Astrocyte (in vitro differentiated cells and primary cell): ENCODE results near the gene UBA52. TPM values are rescaled to one million over a fixed set of nuclear protein-coding genes. Genes with fewer than 3 reads are reported as not detected.

Source experiments
- DNase-seq: peaks from one replicate; pipeline ENCODE4 v3.0.0-alpha.2; 2010; ENCODE audit warnings: low read depth
- FAIRE-seq: peaks from 2 replicates; lab custom pipeline; 2011; peaks lifted over from hg19 to GRCh38; lab: Jason Lieb, UNC
- H2AFZ ChIP-seq: 2 replicates; pipeline ENCODE4 v1.6.0; 2012; ENCODE audit warnings: low read depth, low read length, inconsistent platforms
- H3K27ac ChIP-seq: 2 replicates; pipeline ENCODE4 v1.5.1; 2011; ENCODE audit warnings: low read depth, low read length, inconsistent platforms
- H3K27me3 ChIP-seq: 2 replicates; pipeline ENCODE4 v1.6.0; 2011; ENCODE audit warnings: low read length, inconsistent platforms; ENCODE audit not compliant: insufficient read depth
- H3K36me3 ChIP-seq: 2 replicates; pipeline ENCODE4 v1.5.1; 2011; ENCODE audit warnings: low read length, inconsistent platforms; ENCODE audit not compliant: insufficient read depth
- H3K4me1 ChIP-seq: 2 replicates; pipeline ENCODE4 v1.5.1; 2011; ENCODE audit warnings: low read length, inconsistent platforms; ENCODE audit not compliant: insufficient read depth
- H3K4me2 ChIP-seq: 2 replicates; pipeline ENCODE4 v1.6.0; 2012; ENCODE audit warnings: low read length, inconsistent platforms
- H3K4me3 ChIP-seq: 2 replicates; pipeline ENCODE4 v1.5.1; 2011; ENCODE audit warnings: low read depth, mild to moderate bottlenecking, low read length, inconsistent platforms; ENCODE audit not compliant: insufficient read depth
- H3K79me2 ChIP-seq: 2 replicates; pipeline ENCODE4 v1.6.0; 2012; ENCODE audit warnings: mild to moderate bottlenecking, low read length, inconsistent platforms; ENCODE audit not compliant: insufficient read depth
- H3K9ac ChIP-seq: 2 replicates; pipeline ENCODE4 v1.6.0; 2012; ENCODE audit warnings: mild to moderate bottlenecking, low read length, inconsistent platforms
- H3K9me3 ChIP-seq: 2 replicates; pipeline ENCODE4 v1.5.1; 2012; ENCODE audit warnings: low read depth, mild to moderate bottlenecking, low read length, inconsistent platforms; ENCODE audit not compliant: insufficient read depth
- H4K20me1 ChIP-seq: 2 replicates; pipeline ENCODE4 v1.6.0; 2012; ENCODE audit warnings: low read length, inconsistent platforms; ENCODE audit not compliant: insufficient read depth
- H3K27ac Mint-ChIP-seq: one replicate; pipeline ENCODE4 v1.8.0; 2021; ENCODE audit warnings: mild to moderate bottlenecking, mixed read lengths; ENCODE audit not compliant: unreplicated experiment
- H3K27me3 Mint-ChIP-seq: one replicate; pipeline ENCODE4 v1.8.0; 2021; ENCODE audit warnings: low read depth, mixed read lengths; ENCODE audit not compliant: unreplicated experiment
- H3K36me3 Mint-ChIP-seq: one replicate; pipeline ENCODE4 v1.8.0; 2021; ENCODE audit warnings: low read depth, mixed read lengths; ENCODE audit not compliant: unreplicated experiment
- H3K4me1 Mint-ChIP-seq: one replicate; pipeline ENCODE4 v1.8.0; 2021; ENCODE audit warnings: low read depth, mixed read lengths; ENCODE audit not compliant: unreplicated experiment
- H3K4me3 Mint-ChIP-seq: one replicate; pipeline ENCODE4 v1.8.0; 2021; ENCODE audit warnings: mild to moderate bottlenecking, moderate library complexity, mixed read lengths; ENCODE audit not compliant: unreplicated experiment
- H3K9me3 Mint-ChIP-seq: one replicate; pipeline ENCODE4 v1.8.0; 2021; ENCODE audit warnings: mild to moderate bottlenecking, mixed read lengths; ENCODE audit not compliant: unreplicated experiment
- EZH2 ChIP-seq: IDR thresholded peaks from 2 replicates; pipeline ENCODE4 v1.6.1; 2012; ENCODE audit warnings: mild to moderate bottlenecking, low read length, inconsistent platforms; ENCODE audit not compliant: insufficient read depth
- total RNA-seq: library from RNA; stranded (reverse); gene quantifications from 2 replicates; pipeline ENCODE4 v1.2.1, GENCODE V29; 2021
- TF ChIP-seq, protein P1 (sequence below): IDR thresholded peaks from 2 replicates; pipeline ENCODE4 v1.5.1; 2011; ENCODE audit warnings: low read depth, mild to moderate bottlenecking, inconsistent platforms, low read length, moderate library complexity; ENCODE audit not compliant: insufficient read depth

UBA52 gene
- total RNA-seq, 1 donor from 2014 or later: 1,287 TPM

DNA sequence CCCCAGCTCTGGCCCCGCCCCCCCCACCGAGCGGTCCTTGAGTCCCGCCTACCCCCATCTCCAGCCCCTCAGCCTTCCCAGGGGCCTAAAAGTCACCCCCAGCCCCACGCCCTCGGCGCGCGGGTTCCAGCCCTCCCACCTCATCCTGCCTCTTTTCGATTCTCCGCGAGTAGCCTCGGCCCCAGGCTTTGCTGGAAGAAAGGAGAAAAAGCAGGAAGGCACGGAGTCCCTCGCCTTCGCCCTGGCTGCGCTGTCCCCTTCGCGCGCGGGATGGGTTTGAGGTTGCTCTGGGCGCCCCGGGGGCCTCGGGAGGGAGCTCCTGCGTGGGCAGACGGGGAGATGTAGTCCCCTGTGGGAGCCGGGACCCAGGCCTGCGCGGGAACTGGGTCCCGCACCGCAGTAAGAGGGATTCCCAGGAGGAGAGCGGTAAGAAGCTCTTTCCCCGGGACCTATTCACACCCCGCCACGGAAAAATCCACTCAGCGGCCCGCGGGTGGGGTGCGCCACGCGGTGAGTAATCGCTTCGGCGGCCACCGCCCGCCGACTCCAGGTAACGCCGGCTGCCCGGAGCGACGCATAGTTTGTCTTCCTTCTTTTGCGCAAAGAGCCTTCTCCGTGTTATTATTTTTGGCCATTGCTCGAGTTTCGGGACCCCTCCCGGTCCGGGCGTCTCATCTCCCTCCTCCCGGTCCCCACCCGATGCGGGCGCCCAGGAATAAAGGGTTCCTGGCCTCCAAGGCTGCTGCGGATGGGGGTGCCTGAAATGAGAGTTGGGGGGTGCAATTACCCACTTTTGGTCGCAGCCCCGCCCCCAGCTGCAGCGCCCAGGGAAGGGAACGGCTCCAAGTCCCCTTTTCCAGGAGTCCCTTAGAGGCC, 35.8 kb downstream of the UBA52 start:
- no peaks in the 10 kb centered on the region for H3K36me3 ChIP-seq
- peaks cover 9% of the 10 kb centered on the region for H3K4me1 ChIP-seq
- Mint-ChIP-seq H3K27me3 (peaks cover 56% of the 10 kb centered on the region), H3K4me1 (peaks cover 9% of the 10 kb centered on the region), H3K36me3 (peaks cover 3% of the 10 kb centered on the region), H3K27ac (no peak overlapping the region), H3K9me3 (no peaks in the 10 kb centered on the region), H3K4me3 (peak overlapping the region; percentile 62)
- H3K4me3 ChIP-seq: no peak overlapping the region
- peaks cover 60% of the 10 kb centered on the region for H3K27me3 ChIP-seq
- H4K20me1 ChIP-seq: peaks cover 19% of the 10 kb centered on the region
- no peak overlapping the region for H3K27ac ChIP-seq
- FAIRE-seq (no peak), DNase-seq (no peak)
- no peaks in the 10 kb centered on the region for H3K9me3 ChIP-seq
- no peak overlapping the region for H3K9ac ChIP-seq
- H3K4me2 ChIP-seq: peak overlapping the region; percentile 59
- H3K79me2 ChIP-seq: no peaks in the 10 kb centered on the region
- H2AFZ ChIP-seq: peak overlapping the region; percentile 26
- TF ChIP-seq, protein P1, sequence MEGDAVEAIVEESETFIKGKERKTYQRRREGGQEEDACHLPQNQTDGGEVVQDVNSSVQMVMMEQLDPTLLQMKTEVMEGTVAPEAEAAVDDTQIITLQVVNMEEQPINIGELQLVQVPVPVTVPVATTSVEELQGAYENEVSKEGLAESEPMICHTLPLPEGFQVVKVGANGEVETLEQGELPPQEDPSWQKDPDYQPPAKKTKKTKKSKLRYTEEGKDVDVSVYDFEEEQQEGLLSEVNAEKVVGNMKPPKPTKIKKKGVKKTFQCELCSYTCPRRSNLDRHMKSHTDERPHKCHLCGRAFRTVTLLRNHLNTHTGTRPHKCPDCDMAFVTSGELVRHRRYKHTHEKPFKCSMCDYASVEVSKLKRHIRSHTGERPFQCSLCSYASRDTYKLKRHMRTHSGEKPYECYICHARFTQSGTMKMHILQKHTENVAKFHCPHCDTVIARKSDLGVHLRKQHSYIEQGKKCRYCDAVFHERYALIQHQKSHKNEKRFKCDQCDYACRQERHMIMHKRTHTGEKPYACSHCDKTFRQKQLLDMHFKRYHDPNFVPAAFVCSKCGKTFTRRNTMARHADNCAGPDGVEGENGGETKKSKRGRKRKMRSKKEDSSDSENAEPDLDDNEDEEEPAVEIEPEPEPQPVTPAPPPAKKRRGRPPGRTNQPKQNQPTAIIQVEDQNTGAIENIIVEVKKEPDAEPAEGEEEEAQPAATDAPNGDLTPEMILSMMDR: no peak
- TF ChIP-seq EZH2: peak; percentile 90

DNA sequence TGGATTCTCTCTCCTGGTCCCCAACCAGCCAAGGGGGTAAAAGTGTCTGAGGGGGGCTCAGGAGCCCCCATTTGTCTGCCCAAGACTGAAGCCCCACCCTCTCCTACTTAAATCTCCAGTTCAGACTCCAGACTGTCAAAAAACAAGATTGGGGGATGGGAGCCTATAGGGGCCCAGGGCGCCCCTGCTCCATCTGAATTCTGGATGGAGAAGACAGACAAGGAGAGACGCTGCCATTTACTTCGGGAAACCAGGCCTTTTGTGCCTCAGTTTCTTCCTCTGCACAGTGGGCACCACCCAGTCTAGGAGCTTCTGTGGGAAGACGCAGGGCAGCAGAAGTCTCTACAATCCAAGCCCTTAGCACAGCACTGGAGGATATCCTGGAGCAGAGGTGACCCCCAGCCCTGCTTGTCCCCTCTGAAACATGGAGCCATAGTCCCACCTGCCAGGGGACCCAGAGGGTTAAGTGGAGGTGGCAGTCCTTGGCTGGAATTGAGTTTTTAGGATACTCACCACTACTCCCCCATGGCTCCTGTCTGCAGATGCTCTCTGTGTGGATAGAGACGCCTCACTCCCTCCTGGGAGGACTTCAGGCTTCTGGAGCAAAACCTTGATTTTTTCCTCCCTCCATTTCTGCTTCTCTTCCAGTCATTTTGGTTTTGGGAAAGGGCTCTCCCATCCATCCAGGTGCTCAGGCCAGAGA, 36.6 kb downstream of the UBA52 start:
- FAIRE-seq (no peak), DNase-seq (no peak)
- Mint-ChIP-seq H3K4me1 (peaks cover 8% of the 10 kb centered on the region), H3K4me3 (no peak overlapping the region), H3K27ac (no peak overlapping the region), H3K36me3 (peaks cover 3% of the 10 kb centered on the region), H3K27me3 (peaks cover 50% of the 10 kb centered on the region), H3K9me3 (no peaks in the 10 kb centered on the region)
- TF ChIP-seq EZH2: no peak
- TF ChIP-seq, protein P1: no peak
- Histone ChIP-seq H3K27me3 (peaks cover 64% of the 10 kb centered on the region), H3K79me2 (no peaks in the 10 kb centered on the region), H2AFZ (no peak overlapping the region), H3K27ac (no peak overlapping the region), H3K4me2 (peak overlapping the region; percentile 59), H3K36me3 (no peaks in the 10 kb centered on the region), H3K9ac (no peak overlapping the region), H3K4me1 (peaks cover 9% of the 10 kb centered on the region), H4K20me1 (peaks cover 19% of the 10 kb centered on the region), H3K4me3 (no peak overlapping the region), H3K9me3 (no peaks in the 10 kb centered on the region)
